GM19467 (cell line): ENCODE data around the gene TTC24.
"Not testable (repeated sequence)": the region's sequence is repeated elsewhere in the genome, so short reads cannot be mapped to it uniquely, and the experiment has no call there.

Experiments
- ATAC-seq: cut with Tn5 transposase; IDR thresholded peaks from one replicate; pipeline ENCODE4 v1.9.1; 2021; ENCODE audit warnings: mild to moderate bottlenecking, moderate library complexity; ENCODE audit not compliant: unreplicated experiment

TTC24 gene

DNA sequence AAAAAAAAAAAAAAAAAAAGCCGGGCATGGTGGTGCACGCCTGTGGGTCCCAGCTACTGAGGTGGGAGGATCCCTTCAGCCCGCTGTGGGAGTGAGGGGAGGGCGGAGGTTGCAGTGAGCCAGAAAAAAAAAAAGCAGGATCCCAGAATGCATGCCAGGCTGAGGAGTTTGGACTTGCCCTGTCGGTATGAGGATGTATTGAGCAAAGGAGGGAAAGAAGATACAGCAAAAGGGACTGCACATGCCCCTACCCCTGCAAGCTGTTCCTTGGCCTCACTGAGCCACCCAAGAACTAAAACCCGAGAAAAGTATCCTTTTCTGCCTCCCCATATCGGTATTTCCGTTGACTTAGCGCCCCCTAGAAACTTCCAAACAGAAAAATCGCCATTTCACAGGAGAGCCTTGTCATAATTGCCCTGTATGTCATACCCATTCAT lies 23.1 kb downstream of the TTC24 start:
- no peak for ATAC-seq

DNA sequence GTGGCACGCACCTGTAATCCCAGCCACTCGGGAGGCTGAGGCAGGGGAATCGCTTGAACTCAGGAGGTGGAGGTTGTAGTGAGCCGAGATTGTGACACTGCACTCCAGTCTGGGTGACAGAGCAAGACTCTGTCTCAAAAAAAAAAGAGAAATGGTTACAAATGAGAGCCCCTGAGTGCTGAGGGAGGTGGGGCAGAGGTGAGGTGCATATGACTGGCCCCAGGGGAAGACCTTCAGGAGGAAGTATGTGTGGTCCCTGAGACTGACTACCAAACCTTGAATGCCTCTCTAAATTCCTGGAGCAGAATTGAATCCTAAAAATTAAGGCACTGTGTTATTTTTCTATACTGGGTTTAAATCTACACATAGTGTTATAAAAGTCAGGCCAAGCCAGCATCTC lies 27.8 kb downstream of the TTC24 start:
- ATAC-seq: not testable (repeated sequence)

DNA sequence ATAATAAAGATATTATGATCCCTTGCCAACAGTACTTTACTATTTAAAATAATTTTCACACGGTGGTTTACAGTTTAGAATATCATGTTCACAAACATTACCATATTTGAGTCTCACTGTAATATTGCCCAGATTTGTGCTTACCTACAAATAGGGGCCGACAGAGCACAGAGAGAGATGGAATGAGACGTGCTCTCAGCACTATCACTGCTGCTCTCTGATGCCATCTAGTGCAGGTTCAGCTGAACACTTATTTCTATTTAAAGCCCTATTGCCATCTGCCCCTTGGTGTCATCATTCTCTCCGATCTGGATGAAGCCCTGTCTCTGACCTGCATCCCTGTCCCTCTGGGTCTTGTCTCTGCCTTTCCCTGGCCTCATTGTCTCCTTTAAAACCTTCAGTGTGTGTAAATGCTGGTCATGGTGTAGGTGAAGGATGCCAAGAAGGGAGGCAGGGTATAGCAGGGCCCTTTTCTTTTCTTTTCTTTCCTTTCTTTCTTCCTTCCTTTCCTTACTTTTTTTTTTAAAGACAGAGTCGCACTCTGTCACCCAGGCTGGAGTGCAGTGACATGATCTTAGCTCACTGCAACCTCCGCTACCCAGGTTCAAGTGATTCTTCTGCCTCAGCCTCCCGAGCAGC lies 28.6 kb downstream of the TTC24 start:
- ATAC-seq: no peak

DNA sequence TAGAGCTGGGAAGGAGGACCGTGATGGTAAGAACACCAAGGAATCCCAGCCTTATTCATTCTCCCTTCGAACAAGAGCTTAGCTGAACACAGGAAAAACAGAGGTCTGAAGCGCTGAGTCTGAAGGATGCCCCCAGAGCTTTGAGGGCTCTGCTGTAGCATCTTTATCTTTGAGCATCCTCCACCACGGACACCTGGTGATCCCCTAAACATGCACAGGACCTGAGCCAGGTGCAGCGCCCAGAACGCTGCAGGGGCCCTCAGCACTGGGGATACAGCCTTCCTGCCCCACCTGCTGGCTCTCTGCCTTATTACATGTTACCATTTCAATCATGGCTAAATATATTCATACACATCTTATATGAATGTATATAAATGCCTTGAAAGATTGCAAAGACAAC lies 29.5 kb downstream of the TTC24 start:
- ATAC-seq: no peak

DNA sequence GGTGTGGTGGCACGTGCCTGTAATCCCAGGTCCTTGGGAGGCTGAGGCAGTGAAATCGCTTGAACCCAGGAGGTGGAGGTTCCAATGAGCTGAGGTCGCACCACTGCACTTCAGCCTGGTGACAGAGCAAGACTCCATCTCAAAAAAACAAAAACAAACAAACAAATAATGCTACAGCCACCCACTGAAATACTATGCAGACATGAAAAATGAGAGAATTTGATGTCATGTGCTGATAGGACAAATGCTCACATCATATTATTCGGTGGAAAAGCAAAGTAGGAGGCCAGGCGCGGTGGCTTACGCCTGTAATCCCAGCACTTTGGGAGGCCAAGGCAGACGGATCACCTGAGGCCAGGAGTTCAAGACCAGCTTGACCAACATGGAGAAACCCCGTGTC lies 30.5 kb downstream of the TTC24 start:
- not testable (repeated sequence) for ATAC-seq

DNA sequence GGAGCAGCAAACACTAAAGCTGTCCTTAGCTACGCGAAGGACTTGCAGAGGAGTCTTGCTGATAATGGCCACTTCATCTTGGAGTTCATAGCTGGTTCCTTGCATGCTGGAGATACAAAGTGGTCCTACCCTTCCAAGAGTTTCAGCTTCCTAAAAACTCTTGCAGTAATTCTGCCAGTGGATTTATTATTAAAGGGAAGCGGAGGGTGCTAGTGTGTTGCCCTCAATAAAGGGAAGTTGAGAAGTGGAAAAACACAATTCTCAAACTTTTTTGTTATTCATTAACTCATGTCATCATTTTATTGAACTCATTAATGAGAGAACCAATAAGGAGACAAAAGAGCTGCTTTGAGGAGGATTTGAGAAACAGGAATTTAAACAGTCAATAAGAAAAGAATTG lies 33.1 kb downstream of the TTC24 start:
- no peak for ATAC-seq

DNA sequence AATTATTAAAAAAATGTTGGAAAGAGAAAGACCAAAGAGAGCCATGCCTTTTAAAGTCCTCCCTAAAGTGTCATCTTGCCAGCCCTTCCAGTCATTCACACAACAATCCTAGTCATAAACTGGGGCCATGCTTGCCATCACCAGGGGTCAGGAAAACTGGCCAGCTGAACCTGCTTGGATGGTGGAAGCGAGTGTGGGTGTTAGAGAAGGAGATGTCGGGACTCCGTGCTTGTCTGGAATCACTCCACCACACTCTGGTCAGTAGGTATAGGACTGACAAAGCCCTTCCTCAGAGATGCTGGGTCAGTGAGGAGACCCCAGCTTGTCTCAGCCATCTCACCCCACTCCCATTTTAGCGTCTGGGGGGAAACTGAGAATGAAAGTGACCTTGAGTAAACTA lies 36.4 kb downstream of the TTC24 start:
- ATAC-seq: no peak

DNA sequence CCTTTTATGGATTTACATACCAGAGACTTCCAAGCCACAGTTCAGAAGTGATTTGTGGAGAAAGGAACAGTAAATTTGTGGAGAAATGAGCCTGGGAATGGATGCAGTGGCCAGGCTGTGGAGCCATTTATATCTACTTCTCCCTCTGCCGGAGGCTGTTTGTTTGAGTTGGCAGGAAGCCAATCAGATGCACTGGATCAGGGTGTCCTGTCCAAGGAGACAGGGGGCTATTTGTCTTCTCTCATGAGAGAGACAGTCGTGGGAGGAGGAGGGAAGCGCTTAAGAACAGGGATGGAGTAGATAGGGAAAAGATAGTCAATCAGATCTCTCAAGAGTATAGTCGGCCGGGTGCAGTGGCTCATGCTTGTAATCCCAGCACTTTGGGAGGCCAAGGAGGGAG lies 36.9 kb downstream of the TTC24 start:
- ATAC-seq: no peak

DNA sequence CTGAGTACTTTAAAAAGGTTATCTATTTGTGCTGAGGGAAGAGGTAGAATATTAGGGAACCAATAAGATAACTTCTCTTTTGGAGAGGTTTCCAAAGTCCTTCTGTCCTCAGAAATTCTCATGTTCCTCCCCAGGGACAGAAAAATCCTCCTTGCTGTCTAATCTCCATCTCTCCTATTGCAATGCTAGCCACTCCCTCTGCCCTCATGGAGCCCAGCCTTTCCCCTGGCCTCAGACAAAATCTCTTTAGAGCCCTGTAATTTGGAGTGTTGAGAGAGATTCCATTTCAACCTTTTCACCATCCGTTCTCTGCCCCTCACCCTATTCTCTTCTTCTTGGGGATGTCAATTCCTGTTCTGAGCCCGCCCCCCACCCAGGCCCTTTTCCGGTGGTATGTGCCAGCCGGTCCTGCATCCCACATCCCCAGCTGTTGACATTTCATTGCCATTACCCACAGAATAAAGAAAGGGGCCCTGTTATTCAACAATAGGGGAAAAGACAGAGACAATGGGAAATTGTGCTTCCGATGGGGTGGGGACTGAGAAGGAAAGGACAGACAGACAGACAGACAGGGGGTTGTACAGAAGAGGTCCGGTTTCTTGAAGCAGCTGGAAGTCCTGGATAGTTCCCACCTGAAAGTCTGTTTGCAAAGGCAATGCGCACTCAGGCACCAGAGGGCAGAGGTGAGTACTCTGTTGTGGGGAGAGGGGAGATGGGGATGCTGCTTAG lies 39.5 kb downstream of the TTC24 start, which contains the start of gene HAPLN2:
Gene HAPLN2, plus strand, starts transcription at position 563 of the 729 bp plus-strand sequence. CDS start 4,076 bp downstream, outside the sequence.
- no peak for ATAC-seq

DNA sequence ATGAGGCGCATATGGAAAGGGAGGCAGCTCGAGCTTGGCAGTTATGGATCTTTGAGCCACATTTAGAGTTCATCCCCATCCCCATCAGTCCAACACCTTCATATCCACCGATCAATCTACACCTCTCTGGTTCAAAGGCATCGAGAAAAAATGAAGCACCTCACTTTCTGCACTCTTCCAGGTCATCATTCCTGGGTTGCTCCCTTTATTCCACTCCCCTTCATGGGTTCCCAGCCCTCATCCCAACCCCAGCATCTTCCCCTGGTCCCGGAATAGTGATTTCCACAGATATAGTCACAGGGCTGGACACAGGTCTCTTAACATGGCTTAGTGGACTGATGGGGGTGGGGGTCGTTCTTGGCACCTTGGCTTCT lies 40.0 kb downstream of the TTC24 start:
- ATAC-seq: no peak

DNA sequence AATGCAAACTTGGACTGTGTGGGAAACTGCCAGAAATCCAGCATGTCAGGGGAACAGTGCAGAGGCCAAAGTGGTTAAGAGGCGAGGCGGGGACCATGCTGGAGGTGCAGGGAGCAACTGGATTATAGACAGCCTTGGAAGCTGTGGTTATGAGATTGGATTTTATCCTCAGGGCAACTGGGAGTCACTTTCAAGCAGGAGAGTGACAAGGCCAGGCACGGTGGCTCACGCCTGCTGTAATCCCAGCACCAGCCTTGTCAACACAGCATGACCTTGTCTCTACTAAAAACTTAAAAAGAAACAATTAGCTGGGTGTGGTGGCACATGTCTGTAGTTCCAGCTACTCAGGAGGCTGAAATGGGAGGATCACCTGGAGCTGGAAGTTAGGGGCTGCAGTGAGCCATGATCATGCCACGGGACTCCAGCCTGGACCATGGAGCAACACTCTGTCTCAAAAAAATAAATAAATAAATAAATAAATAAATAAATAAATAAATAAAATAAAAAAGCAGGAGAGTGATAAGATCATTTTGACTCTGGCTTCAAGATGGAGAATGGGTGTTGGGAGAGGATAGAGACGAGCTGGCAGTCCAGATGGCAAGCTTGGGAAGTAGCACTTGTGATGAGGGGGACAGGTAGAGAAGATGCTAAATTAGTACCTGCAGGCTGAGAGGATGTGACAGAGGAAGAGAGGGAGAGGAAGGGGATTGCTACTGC lies 43.2 kb downstream of the TTC24 start:
- no peak for ATAC-seq

DNA sequence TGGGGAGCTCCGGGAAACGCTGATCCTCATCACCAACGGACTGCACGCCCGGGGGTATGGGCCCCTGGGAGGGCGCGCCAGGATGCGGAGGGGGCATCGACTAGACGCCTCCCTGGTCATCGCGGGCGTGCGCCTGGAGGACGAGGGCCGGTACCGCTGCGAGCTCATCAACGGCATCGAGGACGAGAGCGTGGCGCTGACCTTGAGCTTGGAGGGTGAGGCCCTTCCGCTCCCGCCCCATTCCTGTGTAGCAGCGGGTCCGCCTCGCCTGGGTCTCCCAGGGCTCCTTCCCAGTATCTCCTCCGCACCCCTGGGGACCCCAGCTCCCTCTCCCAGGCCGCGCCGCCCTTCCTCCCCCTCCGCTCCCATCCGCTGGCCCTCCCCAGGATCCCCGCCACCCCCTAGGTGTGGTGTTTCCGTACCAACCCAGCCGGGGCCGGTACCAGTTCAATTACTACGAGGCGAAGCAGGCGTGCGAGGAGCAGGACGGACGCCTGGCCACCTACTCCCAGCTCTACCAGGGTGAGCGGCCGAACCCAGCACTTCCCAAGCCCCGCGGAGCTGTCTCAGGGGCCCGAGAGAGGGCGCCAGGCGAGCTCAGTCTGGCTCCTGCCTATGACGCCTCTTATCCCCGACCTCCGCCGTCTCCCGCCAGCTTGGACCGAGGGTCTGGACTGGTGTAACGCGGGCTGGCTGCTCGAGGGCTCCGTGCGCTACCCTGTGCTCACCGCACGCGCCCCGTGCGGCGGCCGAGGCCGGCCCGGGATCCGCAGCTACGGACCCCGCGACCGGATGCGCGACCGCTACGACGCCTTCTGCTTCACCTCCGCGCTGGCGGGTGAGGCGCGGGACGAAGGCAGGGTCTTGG lies 44.7 kb downstream of the TTC24 start:
- ATAC-seq: no peak

DNA sequence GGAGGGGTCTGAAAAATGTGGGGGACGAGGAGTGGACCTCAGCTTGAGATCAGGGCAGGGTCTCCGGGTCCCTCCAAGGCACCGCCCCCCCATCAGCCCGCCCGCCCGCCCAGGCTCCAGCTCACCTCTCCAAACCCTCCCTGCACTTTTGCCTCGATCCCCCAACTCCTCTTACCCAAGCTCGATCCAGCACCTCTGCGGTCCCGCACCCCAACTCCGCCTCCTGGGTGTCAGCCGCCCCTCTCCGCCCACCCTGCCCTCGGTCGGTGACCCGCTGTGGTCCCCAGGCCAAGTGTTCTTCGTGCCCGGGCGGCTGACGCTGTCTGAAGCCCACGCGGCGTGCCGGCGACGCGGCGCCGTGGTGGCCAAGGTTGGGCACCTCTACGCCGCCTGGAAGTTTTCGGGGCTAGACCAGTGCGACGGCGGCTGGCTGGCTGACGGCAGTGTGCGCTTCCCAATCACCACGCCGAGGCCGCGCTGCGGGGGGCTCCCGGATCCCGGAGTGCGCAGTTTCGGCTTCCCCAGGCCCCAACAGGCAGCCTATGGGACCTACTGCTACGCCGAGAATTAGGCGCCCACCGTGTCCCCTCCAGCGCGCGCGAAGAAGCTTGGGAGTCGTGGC lies 45.4 kb downstream of the TTC24 start:
- no peak for ATAC-seq

DNA sequence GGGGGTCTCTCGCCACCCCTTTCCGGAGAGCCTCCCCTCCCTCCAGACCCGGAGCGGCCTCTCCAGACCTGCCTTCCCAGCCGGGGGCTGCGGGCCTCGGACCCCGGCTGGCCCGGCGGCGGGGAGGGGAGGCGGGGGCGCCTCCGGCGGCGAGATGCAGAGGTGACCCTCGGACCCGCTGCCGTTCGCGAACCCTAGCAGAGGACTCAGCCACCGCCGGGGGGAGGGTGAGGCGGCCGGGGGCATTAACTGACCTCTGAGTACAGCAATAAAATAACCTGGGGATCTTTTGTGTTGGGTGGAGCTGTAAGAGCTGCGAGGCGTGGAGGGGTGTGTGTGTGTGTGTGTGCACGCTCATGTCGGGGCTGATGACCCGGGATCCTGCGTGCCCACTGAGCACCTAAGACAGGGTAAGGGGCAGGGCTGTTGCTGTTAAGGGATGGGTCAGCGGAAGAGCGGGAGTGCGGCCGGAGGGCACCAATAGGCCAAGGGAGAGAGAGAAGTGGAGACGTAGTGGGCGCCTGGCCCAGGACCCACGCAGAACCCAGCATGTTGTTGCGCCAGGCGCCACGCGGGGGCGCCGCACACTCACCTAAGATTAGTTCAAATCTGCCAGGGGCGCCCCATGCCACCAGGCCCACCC lies 46.0 kb downstream of the TTC24 start:
- no peak for ATAC-seq

DNA sequence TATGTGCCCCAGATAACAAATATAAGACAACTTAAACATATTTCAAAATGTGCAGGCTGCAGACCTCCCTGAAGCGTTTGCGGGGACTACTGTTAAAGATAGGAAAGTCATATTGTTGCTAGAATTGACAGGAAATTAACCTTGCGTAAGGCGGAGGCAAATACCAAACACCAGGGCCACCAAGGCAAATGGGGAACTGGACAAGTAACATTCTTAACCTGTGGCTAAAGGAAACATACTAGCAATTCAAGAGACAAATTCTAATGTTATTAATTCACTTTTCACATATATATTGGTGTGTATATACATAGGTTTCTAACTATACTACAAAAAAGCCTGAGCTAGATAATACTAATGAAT lies 46.5 kb downstream of the TTC24 start:
- no peak for ATAC-seq

DNA sequence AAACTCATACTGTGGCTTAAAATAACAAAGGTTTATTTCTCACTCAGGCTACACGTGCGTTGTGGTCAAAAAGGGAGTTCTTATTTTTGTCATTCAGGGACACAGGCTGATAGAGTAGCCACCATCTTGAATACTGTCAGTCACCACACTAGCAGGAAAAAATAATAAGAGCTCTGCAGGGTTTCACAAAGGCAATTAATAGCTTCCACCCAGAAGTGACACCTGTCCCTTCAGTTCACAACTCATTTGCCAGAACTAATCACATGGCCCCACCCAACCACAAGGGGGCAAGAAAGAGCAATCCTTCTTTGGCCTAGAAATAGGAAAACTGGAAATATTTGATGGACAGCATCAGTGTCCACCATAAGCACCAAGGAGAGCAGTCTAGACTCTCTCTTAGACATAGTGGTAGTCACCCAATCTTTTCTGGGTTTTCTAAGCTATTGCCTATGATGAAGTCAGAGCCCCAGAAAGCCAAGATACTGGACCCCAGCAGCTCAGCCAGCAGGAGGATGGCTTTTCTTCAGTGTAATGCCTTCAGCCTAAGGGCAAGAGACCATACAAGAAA lies 47.9 kb downstream of the TTC24 start:
- no peak for ATAC-seq

DNA sequence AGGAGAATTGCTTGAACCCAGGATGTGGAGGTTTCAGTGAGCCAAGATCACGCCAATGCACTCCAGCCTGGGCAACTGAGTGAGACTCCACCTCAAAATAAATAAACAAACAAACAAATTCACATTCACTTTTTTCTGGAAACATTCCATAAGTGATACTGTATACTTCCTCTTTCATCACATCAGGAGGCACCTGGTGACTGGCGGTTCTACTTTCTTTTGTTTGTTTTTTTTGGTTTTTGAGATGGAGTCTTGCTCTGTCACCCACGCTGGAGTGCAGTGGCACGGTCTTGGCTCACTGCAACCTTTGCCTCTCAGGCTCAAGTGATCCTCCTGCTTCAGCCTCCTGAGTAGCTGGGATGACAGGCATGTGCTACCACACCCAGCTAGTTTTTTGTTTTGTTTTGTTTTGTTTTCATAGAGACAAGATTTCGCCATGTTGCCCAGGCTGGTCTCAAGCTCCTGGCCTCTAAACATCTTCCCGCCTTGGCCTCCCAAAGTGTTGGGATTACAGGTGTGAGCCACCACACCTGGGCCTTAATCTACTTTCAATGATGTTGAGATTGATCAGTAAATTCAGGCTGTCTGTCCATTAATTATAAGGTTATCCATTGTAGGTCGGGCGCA lies 50.4 kb downstream of the TTC24 start:
- ATAC-seq: no peak

DNA sequence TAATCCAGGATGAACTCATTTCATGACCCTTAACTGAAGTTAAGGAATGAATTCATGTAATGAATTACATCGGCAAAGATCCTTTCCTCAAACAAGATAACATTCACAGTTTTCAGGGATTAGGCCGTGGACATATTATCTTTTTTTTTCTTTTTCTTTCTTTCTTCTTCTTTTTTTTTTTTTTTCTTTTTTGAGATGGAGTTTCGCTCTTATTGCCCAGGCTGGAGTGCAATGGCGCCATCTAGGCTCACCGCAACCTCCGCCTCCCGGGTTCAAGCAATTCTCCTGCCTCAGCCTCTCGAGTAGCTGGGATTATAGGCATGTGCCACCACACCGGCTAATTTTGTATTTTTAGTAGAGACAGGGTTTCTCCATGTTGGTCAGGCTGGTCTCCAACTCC lies 51.6 kb downstream of the TTC24 start:
- not testable (repeated sequence) for ATAC-seq

DNA sequence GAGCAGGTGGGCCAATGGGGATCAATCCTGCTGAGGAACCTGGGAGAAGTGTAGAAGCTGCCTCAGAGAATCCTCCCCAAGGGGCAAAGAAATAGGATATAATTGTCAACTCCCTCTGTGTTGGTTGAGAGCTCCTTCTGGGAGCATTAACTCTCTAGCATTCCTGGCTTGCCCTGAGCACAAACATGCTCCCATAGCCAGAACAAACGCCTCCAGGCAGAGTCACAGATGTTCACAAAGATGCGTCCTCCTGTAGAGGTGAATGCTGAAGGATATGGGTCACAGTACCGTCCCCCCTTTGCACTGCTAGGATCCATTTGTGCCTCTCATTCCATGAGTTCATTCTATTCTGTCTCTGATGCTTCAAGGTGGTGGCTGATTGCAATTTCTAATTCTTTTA lies 52.8 kb downstream of the TTC24 start:
- ATAC-seq: no peak
